OCI-LY7 (cell line): ENCODE results near the gene CHD5.

ENCODE experiments used
- CTCF ChIP-seq: fragments of 200-600 bp; sonication (generic); conservative IDR thresholded peaks from 2 replicates; pipeline ENCODE4 v1.5.1; 2014; ENCODE audit warnings: mild to moderate bottlenecking, antibody characterized with exemption, low read length, moderate library complexity, mixed read lengths
- EZH2phosphoT487 ChIP-seq: fragments of 200-600 bp; sonication (generic); IDR thresholded peaks from 2 replicates; pipeline ENCODE4 v1.6.1; 2018; ENCODE audit warnings: low read depth, borderline replicate concordance, mild to moderate bottlenecking, mixed run types, antibody characterized with exemption, low read length, moderate library complexity, mixed read lengths

- no peak for TF ChIP-seq CTCF
- no peak for TF ChIP-seq EZH2phosphoT487
Observed at GRCh38 chr1:6144647-6145395, 35.3 kb downstream of the CHD5 start.
